ENCODE results near the gene ZC3H14.
A peak's percentile ranks its signal among the peaks of the same experiment; 100 is the strongest.

ZC3H14 gene

GRCh38 chr14:88551094-88551870 is 11.6 kb upstream of the ZC3H14 start:
- in situ Hi-C loops (cut with MboI; ENCODE audit: low pct_unique_long_range_greater_than_20kb, low sequenced_read_pairs): no loop called here
- no peak for DNase-seq

GRCh38 chr14:88551980-88552431 is 10.8 kb upstream of the ZC3H14 start:
- in situ Hi-C loops (cut with MboI; ENCODE audit: low pct_unique_long_range_greater_than_20kb, low sequenced_read_pairs): no loop called here

GRCh38 chr14:88552876-88553275 is 10.0 kb upstream of the ZC3H14 start:
- in situ Hi-C loops (cut with MboI; ENCODE audit: low pct_unique_long_range_greater_than_20kb, low sequenced_read_pairs): no loop called here
- DNase-seq: no peak

More at GRCh38 chr14:88551980-88552431, 10.8 kb upstream of the ZC3H14 start:
- no peak for DNase-seq

- peak; percentile 25 for DNase-seq
- in situ Hi-C loops (cut with MboI; ENCODE audit: low pct_unique_long_range_greater_than_20kb, low sequenced_read_pairs): no loop called here
Observed at GRCh38 chr14:88553886-88554456, 8.9 kb upstream of the ZC3H14 start.

- in situ Hi-C loops (cut with MboI; ENCODE audit: low pct_unique_long_range_greater_than_20kb, low sequenced_read_pairs): no loop called here
- DNase-seq: no peak
Observed at GRCh38 chr14:88554457-88555286, 8.2 kb upstream of the ZC3H14 start, which contains the start of gene PTPN21. TSS of gene PTPN21 (minus strand) at chr14:88555007. CDS start at chr14:88550417, 4,590 bp downstream.

GRCh38 chr14:88556581-88556980 is 6.3 kb upstream of the ZC3H14 start:
- in situ Hi-C loops (cut with MboI; ENCODE audit: low pct_unique_long_range_greater_than_20kb, low sequenced_read_pairs): no loop called here
- no peak for DNase-seq

GRCh38 chr14:88559852-88560251 is 3.0 kb upstream of the ZC3H14 start:
- DNase-seq: peak; percentile 35
- in situ Hi-C loops (cut with MboI; ENCODE audit: low pct_unique_long_range_greater_than_20kb, low sequenced_read_pairs): no loop called here

GRCh38 chr14:88562532-88562830 is 356 bp upstream of the ZC3H14 start:
- in situ Hi-C loops (cut with MboI; ENCODE audit: low pct_unique_long_range_greater_than_20kb, low sequenced_read_pairs): no loop called here
- DNase-seq: no peak

GRCh38 chr14:88563845-88564244 is 1.0 kb downstream of the ZC3H14 start:
- DNase-seq: no peak
- in situ Hi-C loops (cut with MboI; ENCODE audit: low pct_unique_long_range_greater_than_20kb, low sequenced_read_pairs): no loop called here

GRCh38 chr14:88565427-88565826 is 2.6 kb downstream of the ZC3H14 start:
- in situ Hi-C loops (cut with MboI; ENCODE audit: low pct_unique_long_range_greater_than_20kb, low sequenced_read_pairs): no loop called here
- no peak for DNase-seq

GRCh38 chr14:88568196-88568595 is 5.4 kb downstream of the ZC3H14 start:
- in situ Hi-C loops (cut with MboI; ENCODE audit: low pct_unique_long_range_greater_than_20kb, low sequenced_read_pairs): no loop called here
- no peak for DNase-seq

- in situ Hi-C loops (cut with MboI; ENCODE audit: low pct_unique_long_range_greater_than_20kb, low sequenced_read_pairs): no loop called here
- no peak for DNase-seq
Observed at GRCh38 chr14:88572117-88572516, 9.3 kb downstream of the ZC3H14 start.

GRCh38 chr14:88576222-88576621 is 13.4 kb downstream of the ZC3H14 start:
- DNase-seq: no peak
- in situ Hi-C loops (cut with MboI; ENCODE audit: low pct_unique_long_range_greater_than_20kb, low sequenced_read_pairs): no loop called here

- no peak for DNase-seq
- in situ Hi-C loops (cut with MboI; ENCODE audit: low pct_unique_long_range_greater_than_20kb, low sequenced_read_pairs): no loop called here
Observed at GRCh38 chr14:88584451-88584850, 21.6 kb downstream of the ZC3H14 start.

GRCh38 chr14:88588081-88588480 is 25.2 kb downstream of the ZC3H14 start:
- no peak for DNase-seq
- in situ Hi-C loops (cut with MboI; ENCODE audit: low pct_unique_long_range_greater_than_20kb, low sequenced_read_pairs): no loop called here

- in situ Hi-C loops (cut with MboI; ENCODE audit: low pct_unique_long_range_greater_than_20kb, low sequenced_read_pairs): no loop called here
- DNase-seq: no peak
Observed at GRCh38 chr14:88590173-88590572, 27.3 kb downstream of the ZC3H14 start.

GRCh38 chr14:88592031-88592430 is 29.2 kb downstream of the ZC3H14 start:
- no peak for DNase-seq
- in situ Hi-C loops (cut with MboI; ENCODE audit: low pct_unique_long_range_greater_than_20kb, low sequenced_read_pairs): no loop called here

GRCh38 chr14:88597038-88597437 is 34.2 kb downstream of the ZC3H14 start:
- no peak for DNase-seq
- in situ Hi-C loops (cut with MboI; ENCODE audit: low pct_unique_long_range_greater_than_20kb, low sequenced_read_pairs): no loop called here

GRCh38 chr14:88597601-88598000 is 34.8 kb downstream of the ZC3H14 start:
- in situ Hi-C loops (cut with MboI; ENCODE audit: low pct_unique_long_range_greater_than_20kb, low sequenced_read_pairs): no loop called here
- DNase-seq: no peak

- in situ Hi-C loops (cut with MboI; ENCODE audit: low pct_unique_long_range_greater_than_20kb, low sequenced_read_pairs): no loop called here
- DNase-seq: no peak
Observed at GRCh38 chr14:88598097-88598675, 35.3 kb downstream of the ZC3H14 start.

Data from KBM-7 (cell line).